Upper lobe of left lung (tissue), 6 donors: Measurements from ENCODE around the gene STAG1. TPM values are rescaled to one million over a fixed set of nuclear protein-coding genes. Genes with fewer than 3 reads are reported as not detected.
"Not testable (repeated sequence)": the region's sequence is repeated elsewhere in the genome, so short reads cannot be mapped to it uniquely, and the experiment has no call there.

ENCODE experiments used
- ATAC-seq, 2 donors: fragments of 200-7000 bp; cut with Tn5 transposase; one replicate each; pipeline ENCODE4 v1.9.1; 2022; ENCODE audit warnings: mild to moderate bottlenecking in 2 of 2, moderate library complexity in 2 of 2; ENCODE audit not compliant: low FRiP score in 2 of 2
- DNase-seq, 2 donors: peaks; one replicate each; pipeline ENCODE4 v3.0.0-alpha.2; 2019 to 2020
- H3K27ac ChIP-seq, 4 donors: fragments of 200-600 bp; sonication (generic); one replicate each; pipeline ENCODE4 v1.5.1; 2016 to 2019
- H3K27me3 ChIP-seq, 4 donors: fragments of 200-600 bp; sonication (generic); one replicate each; pipeline ENCODE4 v1.5.1; 2017 to 2019
- H3K36me3 ChIP-seq, 4 donors: fragments of 200-600 bp; sonication (generic); one replicate each; pipeline ENCODE4 v1.5.1; 2016 to 2019
- H3K4me1 ChIP-seq, 4 donors: fragments of 200-600 bp; sonication (generic); one replicate each; pipeline ENCODE4 v1.5.1; 2018 to 2019
- H3K4me3 ChIP-seq, 4 donors: fragments of 200-600 bp; sonication (generic); one replicate each; pipeline ENCODE4 v1.5.1; 2017 to 2019; ENCODE audit warnings: mild to moderate bottlenecking in 2 of 4, moderate library complexity in 1 of 4
- H3K9me3 ChIP-seq, 4 donors: fragments of 200-600 bp; sonication (generic); one replicate each; pipeline ENCODE4 v1.5.1; 2018 to 2019
- CTCF ChIP-seq, 6 experiments: fragments of 450-650 bp in 4 of 6; fragments of 200-600 bp in 2 of 6; sonication (generic) in 2 of 6; IDR thresholded peaks; one replicate each; pipeline ENCODE4 v1.5.1; 2016 to 2019; ENCODE audit warnings: antibody characterized with exemption in 6 of 6
- EP300 ChIP-seq, 4 donors: sonication (generic); formaldehyde crosslinking; IDR thresholded peaks; one replicate each; pipeline ENCODE4 v1.5.1; 2017; ENCODE audit warnings: antibody characterized with exemption in 4 of 4, control low read depth in 2 of 4
- POLR2A ChIP-seq, 4 donors: fragments of 450-650 bp; IDR thresholded peaks; one replicate each; pipeline ENCODE4 v1.5.1; 2016 to 2017; ENCODE audit warnings: antibody characterized with exemption in 4 of 4, mild to moderate bottlenecking in 2 of 4
- POLR2AphosphoS5 ChIP-seq, 2 donors: sonication (generic); formaldehyde crosslinking; IDR thresholded peaks; one replicate each; pipeline ENCODE4 v1.5.1; 2017; ENCODE audit warnings: antibody characterized with exemption in 2 of 2
- WGBS, 2 donors: methylation state at CpG; one replicate each; pipeline ENCODE4 v1.1.5; 2017 to 2018; 5-methylcytosine and 5-hydroxymethylcytosine counted together
- total RNA-seq, 6 donors: library from RNA; depleted of rRNA in 4 of 6; stranded (reverse); fragments of >200 nt in 4 of 6; gene quantifications; one replicate each; pipeline versions ENCODE4 v1.1.0 to v1.2.1, GENCODE V29; 2016 to 2021
- donor health status: DM: no; HTN: no; CAD: no; lungs with moderate emphysema.
- donor health status: DM: no; HTN: yes; CAD: no; lungs with severe emphysema.

Gene STAG1
- total RNA-seq, 6 donors from 2014 or later, result 19.1 to 65.0 (median 34.2) TPM

DNA sequence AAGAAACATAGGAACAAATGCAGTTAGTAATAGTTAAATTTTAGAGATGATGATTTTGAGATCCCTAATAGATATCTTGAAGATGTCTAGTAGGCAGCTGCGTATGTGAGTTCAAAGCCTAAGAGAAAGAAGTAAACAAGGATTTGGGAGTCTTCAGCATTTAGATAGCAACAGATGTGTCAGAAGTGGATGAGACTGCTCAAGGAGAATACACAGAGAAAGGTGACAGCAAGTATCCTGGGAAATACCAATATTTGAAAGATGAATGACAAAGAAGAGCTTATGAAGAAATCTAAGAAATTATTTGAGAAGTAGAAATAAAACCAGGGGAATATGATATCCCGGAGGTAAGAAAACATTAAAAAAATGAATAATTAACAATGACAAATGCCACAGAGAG, 371.1 kb downstream of the STAG1 start:
- WGBS, 2 donors, result 89 to 91% methylated on average over 2 of the region's 2 CpGs
- H3K4me1 ChIP-seq, result no peaks in the 10 kb centered on the region
- peaks cover 0 to 7% (median 1%) of the 10 kb centered on the region in 4 donors for H3K36me3 ChIP-seq
- no peaks in the 10 kb centered on the region for H3K27me3 ChIP-seq
- no peak overlapping the region for H3K27ac ChIP-seq
- H3K9me3 ChIP-seq, result no peaks in the 10 kb centered on the region
- no peak overlapping the region for H3K4me3 ChIP-seq
- no peak for DNase-seq
- ATAC-seq, result no peak
- TF ChIP-seq POLR2AphosphoS5 (IDR thresholded peaks at IDR 0.05), result no peak
- TF ChIP-seq EP300 (IDR thresholded peaks at IDR 0.05), result no peak
- TF ChIP-seq POLR2A (IDR thresholded peaks at IDR 0.05), result no peak
- no peak for TF ChIP-seq CTCF (IDR thresholded peaks at IDR 0.05)

GRCh38 chr3:136380530-136380929, 371.6 kb downstream of the STAG1 start:
- peaks cover 0 to 7% (median 1%) of the 10 kb centered on the region in 4 donors for H3K36me3 ChIP-seq
- H3K27me3 ChIP-seq, result no peaks in the 10 kb centered on the region
- 87 to 88% methylated on average over 6 of the region's 6 CpGs for WGBS, 2 donors
- TF ChIP-seq CTCF (IDR thresholded peaks at IDR 0.05), result no peak
- no peak for TF ChIP-seq POLR2AphosphoS5 (IDR thresholded peaks at IDR 0.05)
- no peak for TF ChIP-seq EP300 (IDR thresholded peaks at IDR 0.05)
- TF ChIP-seq POLR2A (IDR thresholded peaks at IDR 0.05), result no peak
- H3K27ac ChIP-seq, result no peak overlapping the region
- no peak overlapping the region for H3K4me3 ChIP-seq
- H3K9me3 ChIP-seq, result no peaks in the 10 kb centered on the region
- H3K4me1 ChIP-seq, result no peaks in the 10 kb centered on the region
- DNase-seq, result no peak
- ATAC-seq, result no peak

DNA sequence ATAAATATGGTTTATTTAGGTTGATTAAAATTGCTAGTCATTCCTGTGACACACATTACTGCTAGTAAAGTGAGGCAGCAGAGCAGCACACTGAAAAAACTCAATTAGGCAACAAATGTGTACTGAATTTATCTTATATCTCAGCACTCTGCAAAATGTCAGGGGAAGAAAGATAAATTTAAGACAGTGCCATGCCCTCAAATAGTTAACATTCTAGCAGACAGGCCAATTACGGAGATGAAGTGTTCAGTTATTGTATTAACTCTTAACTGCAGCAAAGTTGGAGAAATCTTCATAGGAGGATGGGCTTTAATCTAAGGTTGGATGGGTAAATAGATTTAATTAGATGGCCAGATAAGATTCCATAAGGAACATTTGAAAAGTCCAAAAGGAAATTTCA, 374.2 kb downstream of the STAG1 start:
- TF ChIP-seq POLR2AphosphoS5 (IDR thresholded peaks at IDR 0.05) (no peak), POLR2A (IDR thresholded peaks at IDR 0.05) (no peak), CTCF (IDR thresholded peaks at IDR 0.05) (no peak), EP300 (IDR thresholded peaks at IDR 0.05) (no peak)
- DNase-seq (no peak), ATAC-seq (no peak)
- Histone ChIP-seq H3K27ac (no peak overlapping the region), H3K4me3 (no peak overlapping the region), H3K9me3 (no peaks in the 10 kb centered on the region), H3K27me3 (no peaks in the 10 kb centered on the region), H3K4me1 (no peaks in the 10 kb centered on the region), H3K36me3 (peaks cover 0 to 7% (median 1%) of the 10 kb centered on the region in 4 donors)
- 52 to 55% methylated on average over 1 of the region's 1 CpG for WGBS, 2 donors

GRCh38 chr3:136377508-136377907, 374.7 kb downstream of the STAG1 start:
- peaks cover 0 to 7% (median 1%) of the 10 kb centered on the region in 4 donors for H3K36me3 ChIP-seq
- TF ChIP-seq CTCF (IDR thresholded peaks at IDR 0.05) (no peak), POLR2AphosphoS5 (IDR thresholded peaks at IDR 0.05) (no peak), POLR2A (IDR thresholded peaks at IDR 0.05) (no peak), EP300 (IDR thresholded peaks at IDR 0.05) (no peak)
- 59 to 66% methylated on average over 2 of the region's 2 CpGs for WGBS, 2 donors
- no peaks in the 10 kb centered on the region for H3K9me3 ChIP-seq
- DNase-seq, result no peak
- H3K27me3 ChIP-seq, result no peaks in the 10 kb centered on the region
- no peaks in the 10 kb centered on the region for H3K4me1 ChIP-seq
- H3K27ac ChIP-seq, result no peak overlapping the region
- no peak overlapping the region for H3K4me3 ChIP-seq
- ATAC-seq, result no peak

DNA sequence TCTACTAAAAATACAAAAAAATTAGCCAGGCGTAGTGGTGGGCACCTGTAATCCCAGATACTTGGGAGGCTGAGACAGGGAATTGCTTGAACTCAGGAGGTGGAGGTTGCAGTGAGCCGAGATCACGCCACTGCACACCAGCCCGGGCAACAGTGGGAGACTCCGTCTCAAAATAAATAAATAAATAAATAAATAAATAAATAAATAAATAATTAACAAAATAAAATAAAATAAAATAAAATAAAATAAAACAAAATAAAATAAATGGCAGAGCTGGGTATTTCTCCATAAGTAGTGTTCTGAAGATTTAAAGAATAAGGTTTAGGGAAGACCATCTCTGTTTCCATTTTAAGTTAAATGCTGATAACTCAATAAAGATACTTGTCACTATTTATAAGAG, 376.4 kb downstream of the STAG1 start:
- not testable (repeated sequence) for H3K27me3 ChIP-seq, DNase-seq, H3K36me3 ChIP-seq, H3K27ac ChIP-seq, H3K9me3 ChIP-seq, H3K4me3 ChIP-seq, ATAC-seq, H3K4me1 ChIP-seq
- 96 to 100% methylated on average over 5 of the region's 5 CpGs for whole genome bisulfite sequencing, 2 donors
